Right cardiac atrium (tissue), 5 donors: ENCODE measurements around the gene BCL7B. TPM values are rescaled to one million over a fixed set of nuclear protein-coding genes. Genes with fewer than 3 reads are reported as not detected.

ENCODE experiments used
- ATAC-seq, 2 donors: fragments of 200-7000 bp; cut with Tn5 transposase; one replicate each; pipeline versions ENCODE4 v1.8.0 to v1.9.1; 2020; ENCODE audit warnings: moderate library complexity in 2 of 2, mild to moderate bottlenecking in 1 of 2
- DNase-seq, 3 donors: peaks; one replicate each; pipeline ENCODE4 v3.0.0-alpha.2; 2020
- H3K27ac ChIP-seq: one replicate; pipeline ENCODE4 v1.5.1; 2013; ENCODE audit warnings: mild to moderate bottlenecking, low read length, control low read depth, moderate library complexity
- H3K27me3 ChIP-seq: one replicate; pipeline ENCODE4 v1.6.1; 2013; ENCODE audit not compliant: control insufficient read depth, insufficient read depth
- H3K4me1 ChIP-seq: one replicate; pipeline ENCODE4 v1.6.1; 2013; ENCODE audit warnings: low read length; ENCODE audit not compliant: control insufficient read depth, insufficient read depth
- H3K4me3 ChIP-seq: one replicate; pipeline ENCODE4 v1.5.1; 2013; ENCODE audit warnings: low read length, control low read depth
- H3K9me3 ChIP-seq: one replicate; pipeline ENCODE4 v1.6.1; 2013; ENCODE audit warnings: low read length; ENCODE audit not compliant: control insufficient read depth
- WGBS: extraction: QIAGEN DNeasy Blood & Tissue Kit; methylation state at CpG from one replicate; pipeline ENCODE4 v1.1.7; 2013; 5-methylcytosine and 5-hydroxymethylcytosine counted together
- intact Hi-C, 4 donors: fragments of 100-400 bp; cut with DNase I; formaldehyde crosslinking; loops; one replicate each; pipeline versions ENCODE4 v1.11.0 to v1.14.0; 2022 to 2023
- long read RNA-seq, 4 donors: library from polyadenylated mRNA; unstranded; transcript quantifications; one replicate each; pipeline ENCODE4 v2.0.0, GENCODE V29; 2020 to 2021
- polyA plus RNA-seq: library from polyadenylated mRNA; stranded (reverse); fragments of 200-250 nt; gene quantifications from one replicate; pipeline ENCODE4 v1.2.3, GENCODE V29; 2013
- total RNA-seq, 4 donors: library from RNA; stranded (reverse); fragmentation: NEBNext Ultra II Directional; extraction: Animal tissue kit (Norgen Biotek cat#: 25700); gene quantifications; one replicate each; pipeline ENCODE4 v1.2.1, GENCODE V29; 2021
- donor health status: healthy with polysubstance abuse.
- donor health status: DM: no; HTN: yes; CAD: no.
- donor health status: DM: no; HTN: no; CAD: no.
- donor health status: DM: no; HTN: yes; CAD: no; lungs with severe emphysema.
- donor health status: DM: yes; HTN: yes; CAD: no.

The BCL7B gene
- total RNA-seq (10 to 100 TPM; 75.5 to 83.5 (median 77.1) TPM), polyA plus RNA-seq (83.9 TPM)
- long read RNA-seq, donor 1, transcript BCL7B-201 (6 exons, 1,975 nt) = major isoform, 214 of 267 reads
- long read RNA-seq, donor 1, transcript BCL7B-210 (6 exons, 1,638 nt) = minor isoform, 6 of 267 reads
- long read RNA-seq, donor 1, transcript BCL7B-206 (7 exons, 985 nt) = minor isoform, 13 of 267 reads
- long read RNA-seq, donor 1, transcript BCL7B-202 (5 exons, 1,458 nt) = minor isoform, 6 of 267 reads
- long read RNA-seq, donor 1, partial matches to known transcripts = 8 of 267 reads
- long read RNA-seq, donor 1, other reads (novel, unspliced or antisense) = 15 of 267 reads
- long read RNA-seq, donor 2, transcript BCL7B-201 (6 exons, 1,975 nt) = major isoform, 107 of 135 reads
- long read RNA-seq, donor 2, transcript BCL7B-210 (6 exons, 1,638 nt) = minor isoform, 5 of 135 reads
- long read RNA-seq, donor 2, transcript BCL7B-206 (7 exons, 985 nt) = minor isoform, 6 of 135 reads
- long read RNA-seq, donor 2, partial matches to known transcripts = 2 of 135 reads
- long read RNA-seq, donor 2, other reads (novel, unspliced or antisense) = 8 of 135 reads
- long read RNA-seq, donor 3, transcript BCL7B-201 (6 exons, 1,975 nt) = major isoform, 73 of 149 reads
- long read RNA-seq, donor 3, transcript BCL7B-210 (6 exons, 1,638 nt) = minor isoform, 6 of 149 reads
- long read RNA-seq, donor 3, partial matches to known transcripts = 54 of 149 reads
- long read RNA-seq, donor 3, other reads (novel, unspliced or antisense) = 9 of 149 reads
- long read RNA-seq, donor 4, transcript BCL7B-206 (7 exons, 985 nt) = minor isoform, 13 of 139 reads
- long read RNA-seq, donor 4, transcript BCL7B-201 (6 exons, 1,975 nt) = major isoform, 110 of 139 reads
- long read RNA-seq, donor 4, partial matches to known transcripts = 4 of 139 reads
- long read RNA-seq, donor 4, other reads (novel, unspliced or antisense) = 6 of 139 reads

- Histone ChIP-seq H3K9me3 (no peaks in the 10 kb centered on the region), H3K27me3 (no peaks in the 10 kb centered on the region), H3K27ac (peak within 1 kb of the TSS; percentile 100), H3K4me3 (peak within 1 kb of the TSS; percentile 91), H3K4me1 (peaks cover 9% of the 10 kb centered on the region)
- ATAC-seq = peak; percentile 68 to 78
- 5% methylated on average over 83 of the region's 83 CpGs for WGBS
- DNase-seq = peak; percentile 78 to 91 (median 90)
- intact Hi-C loops = no loop called here
Observed at GRCh38 chr7:73557397-73558257, at the start of gene BCL7B. TSS of gene BCL7B (minus strand) at chr7:73557690. CDS start at chr7:73557578, 112 bp downstream.

- intact Hi-C loops = loop anchor here (2.0 to 10.0 kb wide), 5 partner anchors 59 to 247 kb away; partner anchors contain the start of gene VPS37D (in 1 of the 4)
Observed at GRCh38 chr7:73605601-73606220, 48.2 kb upstream of the BCL7B start.

DNA sequence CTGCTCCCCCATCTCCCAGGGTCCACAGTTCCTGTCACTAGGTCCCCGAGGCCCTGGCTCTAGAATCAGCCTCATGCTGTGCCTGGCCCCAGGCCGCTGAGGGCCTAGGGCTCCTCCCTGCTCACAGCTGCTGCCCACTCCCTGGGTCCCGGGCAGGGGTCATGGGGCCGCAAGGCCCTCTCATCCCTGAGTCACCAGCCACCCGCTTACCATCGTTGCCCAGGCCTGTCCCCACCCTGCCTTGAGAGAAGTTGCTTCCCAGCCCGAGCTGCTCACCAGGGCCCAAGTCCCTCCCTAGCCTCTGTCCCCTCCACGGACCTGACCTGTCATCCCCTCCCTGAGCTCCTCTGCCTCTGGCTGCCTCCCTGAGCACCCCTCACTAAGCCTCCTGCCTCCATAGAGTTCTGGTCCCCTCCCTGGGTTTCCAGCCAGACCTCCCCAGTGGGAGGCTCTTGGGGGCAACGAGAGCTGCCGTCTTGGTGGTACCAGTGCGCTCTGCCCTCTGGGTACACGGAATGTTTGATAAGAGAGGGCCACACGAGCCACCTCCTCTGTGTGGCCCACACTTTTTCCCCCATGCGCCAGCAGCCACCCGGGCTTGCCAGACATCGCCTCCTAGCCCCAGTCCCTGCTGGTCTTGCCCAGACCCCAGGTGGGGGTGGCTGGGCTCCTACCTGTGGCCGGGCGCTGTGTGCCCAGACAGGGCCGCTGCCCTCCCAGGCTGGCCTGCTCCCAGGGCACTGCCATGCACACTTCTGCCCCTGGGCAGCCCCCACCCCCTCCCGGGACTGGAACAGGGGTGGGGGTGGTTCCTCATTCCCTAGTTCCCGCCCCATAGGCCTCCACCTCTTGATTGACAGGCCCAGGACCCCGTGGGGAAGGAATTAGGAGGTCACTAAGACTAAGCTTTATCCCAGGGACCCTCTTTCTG, 45.5 kb upstream of the BCL7B start:
- 72% methylated on average over 22 of the region's 22 CpGs for WGBS
- DNase-seq (peak in 1 of 3 donors; percentile 63), ATAC-seq (peak in 1 of 2 donors; percentile 5)
- intact Hi-C loops = loop anchor here in 1 of 4 donors (10.0 kb wide), 1 partner anchor 62 kb away; the partner anchor contains the start of gene VPS37D
- H3K4me1 ChIP-seq = no peaks in the 10 kb centered on the region
- H3K27ac ChIP-seq = no peak overlapping the region
- H3K27me3 ChIP-seq = no peaks in the 10 kb centered on the region
- H3K4me3 ChIP-seq = no peak overlapping the region
- no peaks in the 10 kb centered on the region for H3K9me3 ChIP-seq

More at GRCh38 chr7:73605601-73606220, 48.2 kb upstream of the BCL7B start:
- no peak overlapping the region for H3K4me3 ChIP-seq
- H3K27me3 ChIP-seq = no peaks in the 10 kb centered on the region
- H3K27ac ChIP-seq = no peak overlapping the region
- H3K9me3 ChIP-seq = no peaks in the 10 kb centered on the region
- no peaks in the 10 kb centered on the region for H3K4me1 ChIP-seq
- WGBS = 52% methylated on average over 23 of the region's 23 CpGs
- no peak for ATAC-seq
- peak in 1 of 3 donors; percentile 41 for DNase-seq

- H3K4me3 ChIP-seq = no peak overlapping the region
- H3K9me3 ChIP-seq = no peaks in the 10 kb centered on the region
- ATAC-seq (no peak), DNase-seq (peak in 1 of 3 donors; percentile 45)
- H3K4me1 ChIP-seq = no peaks in the 10 kb centered on the region
- H3K27ac ChIP-seq = no peak overlapping the region
- intact Hi-C loops = loop anchor here in 1 of 4 donors (10.0 kb wide), 1 partner anchor 65 kb away; the partner anchor contains the start of gene VPS37D
- WGBS = 71% methylated on average over 7 of the region's 7 CpGs
- H3K27me3 ChIP-seq = no peaks in the 10 kb centered on the region
Observed at GRCh38 chr7:73599916-73600315, 42.4 kb upstream of the BCL7B start.

DNA sequence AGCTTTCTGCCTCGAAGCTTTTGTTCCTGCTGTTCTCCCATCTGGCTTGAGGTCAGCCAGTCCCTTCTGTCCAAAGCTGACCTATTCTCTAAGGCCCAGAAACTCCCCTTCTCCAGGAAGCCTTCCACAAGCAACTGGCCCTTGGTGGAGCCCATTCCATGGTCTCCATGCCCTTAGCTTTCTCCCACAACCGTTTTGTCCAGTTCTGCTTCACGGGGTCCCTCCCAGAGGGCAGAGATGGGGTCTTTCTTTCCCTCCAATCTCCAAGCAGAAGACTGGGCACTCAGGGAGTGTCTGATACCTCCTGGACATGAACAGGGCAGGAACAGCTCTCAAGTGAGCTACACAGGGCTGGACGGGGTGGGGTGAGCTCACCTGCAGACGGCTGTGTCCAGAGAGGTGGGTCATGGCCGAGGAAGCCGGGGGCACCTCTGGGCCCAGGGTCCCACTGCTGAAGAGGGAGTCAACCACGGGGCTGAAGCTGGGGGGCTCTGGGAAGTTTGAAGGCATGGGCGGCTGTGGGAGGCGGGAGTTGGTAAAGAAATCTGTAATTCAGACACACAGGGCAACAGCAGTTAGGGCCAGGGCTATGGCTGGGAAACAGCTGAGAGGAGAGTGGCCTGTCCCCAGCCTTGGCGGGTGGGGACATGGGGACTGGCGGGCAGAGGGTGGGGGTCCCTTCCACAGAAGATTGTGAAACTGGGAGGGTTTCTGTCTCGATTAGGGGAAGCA, 41.8 kb upstream of the BCL7B start:
- peak in 1 of 3 donors; percentile 42 for DNase-seq
- Histone ChIP-seq H3K4me3 (no peak overlapping the region), H3K9me3 (no peaks in the 10 kb centered on the region), H3K27ac (no peak overlapping the region), H3K27me3 (no peaks in the 10 kb centered on the region), H3K4me1 (no peaks in the 10 kb centered on the region)
- intact Hi-C loops = no loop called here
- 74% methylated on average over 13 of the region's 13 CpGs for WGBS
- no peak for ATAC-seq

DNA sequence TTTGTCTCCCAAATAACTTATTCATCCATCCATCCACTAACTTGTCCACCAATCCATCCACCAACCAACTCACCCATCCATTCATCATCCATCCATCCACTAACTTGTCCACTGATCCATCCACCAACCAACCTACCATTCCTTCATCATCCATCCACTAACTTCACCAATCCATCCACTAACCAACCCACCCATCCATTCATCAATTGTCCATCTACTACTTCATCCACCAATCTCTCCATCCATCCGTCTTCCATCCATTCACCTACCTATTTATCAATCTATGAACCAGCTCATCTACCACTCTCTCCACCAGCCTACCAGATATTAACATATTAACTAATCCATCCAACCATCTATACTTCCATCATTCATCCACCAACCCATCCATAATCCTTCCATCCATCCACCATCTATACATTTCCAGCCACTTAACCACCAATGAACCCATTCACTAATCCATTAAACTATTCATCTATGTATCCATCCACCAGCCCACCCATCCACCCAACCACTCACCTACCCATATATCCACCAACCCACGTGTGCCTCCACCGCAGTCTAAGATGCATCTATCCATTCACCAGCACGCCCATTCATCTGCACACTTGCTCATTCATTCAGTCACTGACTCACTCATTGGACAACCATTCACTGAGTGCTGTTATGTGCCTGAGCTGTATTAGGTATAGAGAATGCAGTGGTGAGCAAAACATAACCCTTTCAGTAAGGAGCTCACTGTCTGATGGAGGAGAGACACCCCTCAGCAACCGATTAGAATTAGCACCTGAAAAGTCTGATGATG, 40.7 kb upstream of the BCL7B start:
- no peaks in the 10 kb centered on the region for H3K9me3 ChIP-seq
- H3K4me1 ChIP-seq = no peaks in the 10 kb centered on the region
- WGBS = 89% methylated on average over 5 of the region's 5 CpGs
- DNase-seq (peak in 1 of 3 donors; percentile 6), ATAC-seq (no peak)
- no peaks in the 10 kb centered on the region for H3K27me3 ChIP-seq
- H3K27ac ChIP-seq = no peak overlapping the region
- H3K4me3 ChIP-seq = no peak overlapping the region
- intact Hi-C loops = no loop called here

GRCh38 chr7:73596191-73597065, 38.9 kb upstream of the BCL7B start:
- intact Hi-C loops = no loop called here
- ATAC-seq = no peak
- DNase-seq = peak in 2 of 3 donors; percentile 33 to 70
- H3K27me3 ChIP-seq = no peaks in the 10 kb centered on the region
- H3K9me3 ChIP-seq = no peaks in the 10 kb centered on the region
- no peaks in the 10 kb centered on the region for H3K4me1 ChIP-seq
- 54% methylated on average over 37 of the region's 37 CpGs for WGBS
- no peak overlapping the region for H3K27ac ChIP-seq
- H3K4me3 ChIP-seq = no peak overlapping the region

- Histone ChIP-seq H3K4me3 (no peak overlapping the region), H3K4me1 (no peaks in the 10 kb centered on the region), H3K27ac (no peak overlapping the region), H3K9me3 (no peaks in the 10 kb centered on the region), H3K27me3 (no peaks in the 10 kb centered on the region)
- WGBS = 86% methylated on average over 9 of the region's 9 CpGs
- intact Hi-C loops = no loop called here
- peak in 1 of 3 donors; percentile 27 for DNase-seq
- no peak for ATAC-seq
Observed at GRCh38 chr7:73595358-73595757, 37.9 kb upstream of the BCL7B start.
